Measurements from ENCODE around the gene ANKRD13A. TPM values are rescaled to one million over a fixed set of nuclear protein-coding genes. Genes with fewer than 3 reads are reported as not detected.

ANKRD13A gene
- total RNA-seq, result 28.4 and 134 TPM in 2 replicates

GRCh38 chr12:109998904-109999648 is at the start of gene ANKRD13A:
ANKRD13A (plus strand) TSS chr12:109999430; CDS start chr12:109999689, 259 bp downstream.

GRCh38 chr12:109995686-109996482 is 3.3 kb upstream of the ANKRD13A start, which contains the start of gene GIT2:
GIT2 (minus strand) TSS chr12:109996368; CDS start chr12:109996224, 144 bp downstream.

GRCh38 chr12:110048242-110049027 is 49.2 kb downstream of the ANKRD13A start, which contains the start of gene C12orf76:
C12orf76 (minus strand) TSS chr12:110048522; CDS start chr12:110048495, 27 bp downstream.

Small RNA genes within 50 kb of the gene (small RNA-seq; reads per million reads assigned to genes)
- not detected for gene AC007546.2 (ENCODE audit: low replicate concordance)

Other genes with a start within 250 kb of the ANKRD13A start
- 0.44 and 0.57 TPM in 2 replicates for gene TRPV4, start 166.0 kb upstream of the ANKRD13A start, total RNA-seq
- 51.9 and 63.6 TPM in 2 replicates for gene GLTP, start 118.9 kb upstream of the ANKRD13A start, total RNA-seq
- 8.5 and 12.7 TPM in 2 replicates for gene TCHP, start 99.2 kb upstream of the ANKRD13A start, total RNA-seq
- 28.7 and 62.4 TPM in 2 replicates for gene GIT2, start 3.1 kb upstream of the ANKRD13A start, total RNA-seq
- 3.9 and 5.9 TPM in 2 replicates for gene C12orf76, start 49.1 kb downstream of the ANKRD13A start, total RNA-seq
- gene IFT81, start 124.9 kb downstream of the ANKRD13A start, total RNA-seq, result 13.3 and 16.3 TPM in 2 replicates

Data from placental pericyte (primary cell).